ENCODE measurements around the gene MTRF1L.

The MTRF1L gene

DNA sequence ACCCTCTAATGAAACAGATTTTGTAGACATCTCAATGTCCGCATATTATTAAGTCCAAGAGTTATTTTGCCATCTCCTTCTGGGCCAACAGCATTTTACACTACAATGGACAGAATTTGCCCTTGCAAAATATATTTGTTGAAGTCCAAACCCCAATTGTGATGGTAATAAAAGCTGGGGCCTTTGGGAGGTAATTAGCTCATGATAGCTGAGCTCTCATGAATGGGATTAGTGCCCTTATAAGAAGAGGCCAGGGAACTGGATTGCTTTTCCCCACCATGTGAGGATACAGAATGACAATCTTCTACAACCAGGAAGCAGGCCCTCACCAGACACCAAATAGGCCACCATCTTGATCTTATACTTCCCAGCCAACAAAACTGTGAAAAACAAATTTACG lies 44.9 kb upstream of the MTRF1L start:
- no peak for TF ChIP-seq CTCF (IDR thresholded peaks at IDR 0.05; ENCODE audit: insufficient read depth, low read length, poor library complexity, severe bottlenecking)
- TF ChIP-seq EZH2phosphoT487 (conservative IDR thresholded peaks at IDR 0.05; ENCODE audit: low read length): no peak
- no peaks in the 10 kb centered on the region for H4K20me1 ChIP-seq (ENCODE audit: low read depth, low read length)
- no peak overlapping the region for H2AFZ ChIP-seq (ENCODE audit: low read depth, low read length, severe bottlenecking)
- H3K9ac ChIP-seq (ENCODE audit: low read length): no peak overlapping the region
- H3K27ac ChIP-seq (ENCODE audit: low read depth, low read length): no peak overlapping the region
- no peaks in the 10 kb centered on the region for H3K36me3 ChIP-seq (ENCODE audit: low read length)
- no peaks in the 10 kb centered on the region for H3F3A ChIP-seq (ENCODE audit: insufficient read depth)
- H3K4me3 ChIP-seq (ENCODE audit: insufficient read depth, low read length, poor library complexity, severe bottlenecking): no peak overlapping the region
- no peaks in the 10 kb centered on the region for H3K79me2 ChIP-seq (ENCODE audit: insufficient read depth, low read length)
- no peaks in the 10 kb centered on the region for H3K9me3 ChIP-seq (ENCODE audit: insufficient read depth, low read length)
- no peaks in the 10 kb centered on the region for H3K27me3 ChIP-seq (ENCODE audit: low read length)
- no peak overlapping the region for H3K4me2 ChIP-seq (ENCODE audit: low read depth, low read length, poor library complexity, severe bottlenecking)
- no peaks in the 10 kb centered on the region for H3K9me2 ChIP-seq (replicated peaks; ENCODE audit: insufficient read depth, low read length)

GRCh38 chr6:153045271-153045670 lies 42.8 kb upstream of the MTRF1L start:
- Histone ChIP-seq H4K20me1 (ENCODE audit: low read depth, low read length) (no peaks in the 10 kb centered on the region), H3K9me3 (ENCODE audit: insufficient read depth, low read length) (no peaks in the 10 kb centered on the region), H3K9me2 (replicated peaks; ENCODE audit: insufficient read depth, low read length) (no peaks in the 10 kb centered on the region), H3K79me2 (ENCODE audit: insufficient read depth, low read length) (no peaks in the 10 kb centered on the region), H3K27me3 (ENCODE audit: low read length) (no peaks in the 10 kb centered on the region), H3K9ac (ENCODE audit: low read length) (no peak overlapping the region), H3K4me2 (ENCODE audit: low read depth, low read length, poor library complexity, severe bottlenecking) (no peak overlapping the region), H3K36me3 (ENCODE audit: low read length) (no peaks in the 10 kb centered on the region), H3K4me3 (ENCODE audit: insufficient read depth, low read length, poor library complexity, severe bottlenecking) (no peak overlapping the region), H3K27ac (ENCODE audit: low read depth, low read length) (no peak overlapping the region), H2AFZ (ENCODE audit: low read depth, low read length, severe bottlenecking) (no peak overlapping the region), H3F3A (ENCODE audit: insufficient read depth) (no peaks in the 10 kb centered on the region)
- no peak for TF ChIP-seq EZH2phosphoT487 (conservative IDR thresholded peaks at IDR 0.05; ENCODE audit: low read length)
- TF ChIP-seq CTCF (IDR thresholded peaks at IDR 0.05; ENCODE audit: insufficient read depth, low read length, poor library complexity, severe bottlenecking): no peak

DNA sequence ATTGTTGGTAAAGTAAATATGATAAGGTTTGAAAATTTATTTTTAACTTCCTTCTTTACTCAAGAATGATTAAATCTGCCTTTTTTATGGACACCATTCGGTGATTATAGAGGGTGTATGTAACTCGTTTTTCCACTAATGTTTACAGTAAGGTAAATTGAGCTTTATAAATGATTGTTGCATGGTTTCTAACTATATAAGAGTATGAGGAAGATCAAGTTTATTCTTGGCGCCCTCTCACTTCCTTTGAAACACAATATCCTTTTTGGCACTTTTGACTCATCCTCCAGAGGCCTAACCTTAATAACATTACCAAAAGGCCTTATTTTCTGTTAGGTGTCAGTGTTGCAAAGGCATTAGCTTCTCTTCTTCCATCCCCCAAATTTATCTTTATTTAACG lies 41.8 kb upstream of the MTRF1L start:
- TF ChIP-seq CTCF (IDR thresholded peaks at IDR 0.05; ENCODE audit: insufficient read depth, low read length, poor library complexity, severe bottlenecking) (no peak), EZH2phosphoT487 (conservative IDR thresholded peaks at IDR 0.05; ENCODE audit: low read length) (no peak)
- H4K20me1 ChIP-seq (ENCODE audit: low read depth, low read length): no peaks in the 10 kb centered on the region

More for the DNA sequence above, 41.8 kb upstream of the MTRF1L start:
- Histone ChIP-seq H3K79me2 (ENCODE audit: insufficient read depth, low read length) (no peaks in the 10 kb centered on the region), H3K9ac (ENCODE audit: low read length) (no peak overlapping the region), H3K9me3 (ENCODE audit: insufficient read depth, low read length) (no peaks in the 10 kb centered on the region), H3K27me3 (ENCODE audit: low read length) (no peaks in the 10 kb centered on the region), H3K4me3 (ENCODE audit: insufficient read depth, low read length, poor library complexity, severe bottlenecking) (no peak overlapping the region), H2AFZ (ENCODE audit: low read depth, low read length, severe bottlenecking) (no peak overlapping the region), H3K9me2 (replicated peaks; ENCODE audit: insufficient read depth, low read length) (no peaks in the 10 kb centered on the region), H3K4me2 (ENCODE audit: low read depth, low read length, poor library complexity, severe bottlenecking) (no peak overlapping the region), H3F3A (ENCODE audit: insufficient read depth) (no peaks in the 10 kb centered on the region), H3K36me3 (ENCODE audit: low read length) (no peaks in the 10 kb centered on the region), H3K27ac (ENCODE audit: low read depth, low read length) (no peak overlapping the region)

Data from SU-DHL-6 (cell line).